DND-41 (cell line): Measurements from ENCODE around the gene KCNIP4.

Experiments
- EZH2 ChIP-seq: IDR thresholded peaks from 3 replicates; pipeline ENCODE4 v1.6.1; 2012; ENCODE audit warnings: borderline replicate concordance, low read depth, mild to moderate bottlenecking, moderate library complexity, low read length, inconsistent platforms; ENCODE audit not compliant: severe bottlenecking
- TF ChIP-seq, protein P1 (sequence below): IDR thresholded peaks from 2 replicates; pipeline ENCODE4 v1.5.1; 2012; ENCODE audit warnings: borderline replicate concordance, low read length, moderate library complexity, mild to moderate bottlenecking; ENCODE audit not compliant: poor library complexity, severe bottlenecking; ENCODE audit errors: extremely low read depth

DNA sequence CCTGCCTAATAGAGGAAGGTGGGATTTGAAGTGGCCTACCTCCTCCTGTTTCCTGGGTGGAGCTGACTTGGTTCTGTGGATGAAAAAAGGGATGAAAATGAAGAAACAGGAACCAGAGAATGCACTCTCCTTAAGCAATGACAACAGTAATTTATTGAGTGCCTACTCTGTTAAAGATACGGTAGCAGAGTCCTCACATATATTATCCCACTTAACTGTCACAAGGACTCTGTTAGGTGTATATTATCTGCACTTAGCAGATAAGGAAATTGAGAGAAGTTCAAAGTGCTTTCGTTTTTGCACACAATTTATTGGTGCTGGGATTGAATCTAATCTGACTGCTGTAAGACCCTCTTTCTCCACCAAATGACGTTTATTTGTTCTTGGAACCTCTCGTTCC, 947.1 kb downstream of the KCNIP4 start:
- TF ChIP-seq, protein P1, sequence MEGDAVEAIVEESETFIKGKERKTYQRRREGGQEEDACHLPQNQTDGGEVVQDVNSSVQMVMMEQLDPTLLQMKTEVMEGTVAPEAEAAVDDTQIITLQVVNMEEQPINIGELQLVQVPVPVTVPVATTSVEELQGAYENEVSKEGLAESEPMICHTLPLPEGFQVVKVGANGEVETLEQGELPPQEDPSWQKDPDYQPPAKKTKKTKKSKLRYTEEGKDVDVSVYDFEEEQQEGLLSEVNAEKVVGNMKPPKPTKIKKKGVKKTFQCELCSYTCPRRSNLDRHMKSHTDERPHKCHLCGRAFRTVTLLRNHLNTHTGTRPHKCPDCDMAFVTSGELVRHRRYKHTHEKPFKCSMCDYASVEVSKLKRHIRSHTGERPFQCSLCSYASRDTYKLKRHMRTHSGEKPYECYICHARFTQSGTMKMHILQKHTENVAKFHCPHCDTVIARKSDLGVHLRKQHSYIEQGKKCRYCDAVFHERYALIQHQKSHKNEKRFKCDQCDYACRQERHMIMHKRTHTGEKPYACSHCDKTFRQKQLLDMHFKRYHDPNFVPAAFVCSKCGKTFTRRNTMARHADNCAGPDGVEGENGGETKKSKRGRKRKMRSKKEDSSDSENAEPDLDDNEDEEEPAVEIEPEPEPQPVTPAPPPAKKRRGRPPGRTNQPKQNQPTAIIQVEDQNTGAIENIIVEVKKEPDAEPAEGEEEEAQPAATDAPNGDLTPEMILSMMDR, result no peak
- no peak for TF ChIP-seq EZH2
